Esophagus muscularis mucosa (tissue), 4 donors: Measurements from ENCODE around the gene DEAF1.

ENCODE experiments used
- EP300 ChIP-seq: sonication (generic); formaldehyde crosslinking; IDR thresholded peaks from one replicate; pipeline ENCODE4 v1.6.1; 2017; ENCODE audit warnings: antibody characterized with exemption
- POLR2A ChIP-seq: fragments of 450-650 bp; IDR thresholded peaks from one replicate; pipeline ENCODE4 v1.6.1; 2017; ENCODE audit warnings: antibody characterized with exemption, moderate library complexity, mild to moderate bottlenecking, low read depth
- POLR2AphosphoS5 ChIP-seq, 2 donors: sonication (generic); formaldehyde crosslinking; IDR thresholded peaks; one replicate each; pipeline ENCODE4 v1.6.1; 2017; ENCODE audit warnings: antibody characterized with exemption in 2 of 2
- TF ChIP-seq, protein P1 (sequence below), 3 experiments: fragments of 200-600 bp in 2 of 3; fragments of 450-650 bp in 1 of 3; sonication (generic) in 2 of 3; IDR thresholded peaks; one replicate each; pipeline ENCODE4 v1.5.1; 2017 to 2019; ENCODE audit warnings: antibody characterized with exemption in 3 of 3, mild to moderate bottlenecking in 2 of 3, moderate library complexity in 1 of 3

DNA sequence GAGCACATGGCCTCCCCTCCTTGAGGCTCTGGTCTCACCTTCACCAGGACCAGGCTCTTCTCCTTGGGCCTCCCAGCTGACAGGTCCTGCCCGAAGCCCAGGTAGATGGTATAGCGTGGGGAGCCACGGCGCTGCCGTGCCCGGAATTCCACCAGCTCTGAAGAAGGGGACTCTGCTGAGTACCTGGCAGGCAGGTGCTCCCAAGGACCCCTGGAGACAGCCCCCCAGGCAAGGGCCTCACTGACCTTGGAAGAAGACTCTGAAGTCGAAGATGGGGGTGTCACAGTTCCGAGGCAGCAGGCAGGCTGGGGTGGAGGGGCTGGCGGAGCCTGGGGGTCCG, 82.1 kb downstream of the DEAF1 start:
- TF ChIP-seq, protein P1, sequence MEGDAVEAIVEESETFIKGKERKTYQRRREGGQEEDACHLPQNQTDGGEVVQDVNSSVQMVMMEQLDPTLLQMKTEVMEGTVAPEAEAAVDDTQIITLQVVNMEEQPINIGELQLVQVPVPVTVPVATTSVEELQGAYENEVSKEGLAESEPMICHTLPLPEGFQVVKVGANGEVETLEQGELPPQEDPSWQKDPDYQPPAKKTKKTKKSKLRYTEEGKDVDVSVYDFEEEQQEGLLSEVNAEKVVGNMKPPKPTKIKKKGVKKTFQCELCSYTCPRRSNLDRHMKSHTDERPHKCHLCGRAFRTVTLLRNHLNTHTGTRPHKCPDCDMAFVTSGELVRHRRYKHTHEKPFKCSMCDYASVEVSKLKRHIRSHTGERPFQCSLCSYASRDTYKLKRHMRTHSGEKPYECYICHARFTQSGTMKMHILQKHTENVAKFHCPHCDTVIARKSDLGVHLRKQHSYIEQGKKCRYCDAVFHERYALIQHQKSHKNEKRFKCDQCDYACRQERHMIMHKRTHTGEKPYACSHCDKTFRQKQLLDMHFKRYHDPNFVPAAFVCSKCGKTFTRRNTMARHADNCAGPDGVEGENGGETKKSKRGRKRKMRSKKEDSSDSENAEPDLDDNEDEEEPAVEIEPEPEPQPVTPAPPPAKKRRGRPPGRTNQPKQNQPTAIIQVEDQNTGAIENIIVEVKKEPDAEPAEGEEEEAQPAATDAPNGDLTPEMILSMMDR (IDR thresholded peaks at IDR 0.05) = no peak
- TF ChIP-seq EP300 (no peak), POLR2A (no peak), POLR2AphosphoS5 (IDR thresholded peaks at IDR 0.05) (no peak)
